Measurements from ENCODE around the gene TMEM269.
"Not testable (repeated sequence)": the region's sequence is repeated elsewhere in the genome, so short reads cannot be mapped to it uniquely, and the experiment has no call there.

TMEM269 gene

GRCh38 chr1:42748021-42748420 lies 36.8 kb upstream of the TMEM269 start:
- no peak for DNase-seq (ENCODE audit: low read depth in 1 of 2, low spot score in 1 of 2)

GRCh38 chr1:42748461-42749410 lies 36.1 kb upstream of the TMEM269 start:
- DNase-seq (ENCODE audit: low read depth in 1 of 2, low spot score in 1 of 2), result no peak

GRCh38 chr1:42750041-42750440 lies 34.8 kb upstream of the TMEM269 start:
- no peak for DNase-seq (ENCODE audit: low read depth in 1 of 2, low spot score in 1 of 2)

GRCh38 chr1:42751511-42752070 lies 33.2 kb upstream of the TMEM269 start:
- DNase-seq (ENCODE audit: low read depth in 1 of 2, low spot score in 1 of 2), result not testable (repeated sequence)

GRCh38 chr1:42752284-42752683 lies 32.5 kb upstream of the TMEM269 start:
- DNase-seq (ENCODE audit: low read depth in 1 of 2, low spot score in 1 of 2), result no peak

- DNase-seq (ENCODE audit: low read depth in 1 of 2, low spot score in 1 of 2), result no peak
Measured at GRCh38 chr1:42753070-42753469, 31.7 kb upstream of the TMEM269 start.

- DNase-seq (ENCODE audit: low read depth in 1 of 2, low spot score in 1 of 2), result no peak
Measured at GRCh38 chr1:42756956-42757891, 27.6 kb upstream of the TMEM269 start.

- no peak for DNase-seq (ENCODE audit: low read depth in 1 of 2, low spot score in 1 of 2)
Measured at GRCh38 chr1:42757892-42758275, 26.9 kb upstream of the TMEM269 start.

- DNase-seq (ENCODE audit: low read depth in 1 of 2, low spot score in 1 of 2), result no peak
Measured at GRCh38 chr1:42758641-42759040, 26.1 kb upstream of the TMEM269 start.

GRCh38 chr1:42759114-42759513 lies 25.7 kb upstream of the TMEM269 start:
- no peak for DNase-seq (ENCODE audit: low read depth in 1 of 2, low spot score in 1 of 2)

GRCh38 chr1:42761567-42761966 lies 23.2 kb upstream of the TMEM269 start:
- DNase-seq (ENCODE audit: low read depth in 1 of 2, low spot score in 1 of 2), result no peak

- no peak for DNase-seq (ENCODE audit: low read depth in 1 of 2, low spot score in 1 of 2)
Measured at GRCh38 chr1:42762269-42762668, 22.5 kb upstream of the TMEM269 start.

GRCh38 chr1:42765269-42765668 lies 19.5 kb upstream of the TMEM269 start:
- DNase-seq (ENCODE audit: low read depth in 1 of 2, low spot score in 1 of 2), result no peak

- peak in 1 of 2 donors; percentile 11 for DNase-seq (ENCODE audit: low read depth in 1 of 2, low spot score in 1 of 2)
Measured at GRCh38 chr1:42765832-42766740, 18.7 kb upstream of the TMEM269 start.

GRCh38 chr1:42766741-42767509 lies 17.9 kb upstream of the TMEM269 start, which contains the start of the genes C1orf50 and P3H1:
Gene C1orf50, plus strand, starts transcription at chr1:42767249. Its CDS starts 63 bp downstream, at chr1:42767312.
Gene P3H1, minus strand, starts transcription at chr1:42767028. Its CDS starts 57 bp downstream, at chr1:42766971.
- peak; percentile 99 to 100 for DNase-seq (ENCODE audit: low read depth in 1 of 2, low spot score in 1 of 2)

GRCh38 chr1:42767510-42768000 lies 17.2 kb upstream of the TMEM269 start:
- DNase-seq (ENCODE audit: low read depth in 1 of 2, low spot score in 1 of 2), result no peak

GRCh38 chr1:42768172-42768571 lies 16.6 kb upstream of the TMEM269 start:
- DNase-seq (ENCODE audit: low read depth in 1 of 2, low spot score in 1 of 2), result no peak

- DNase-seq (ENCODE audit: low read depth in 1 of 2, low spot score in 1 of 2), result no peak
Measured at GRCh38 chr1:42769811-42770210, 15.0 kb upstream of the TMEM269 start.

- no peak for DNase-seq (ENCODE audit: low read depth in 1 of 2, low spot score in 1 of 2)
Measured at GRCh38 chr1:42773420-42773819, 11.4 kb upstream of the TMEM269 start.

Measured in activated CD4-positive, alpha-beta T cell treated with anti-CD3 and anti-CD28 coated beads, Interleukin-2, amount 50 U/mL, for 24 hours (primary cell).